ENCODE data around the gene FRAS1.

FRAS1 gene

GRCh38 chr4:78336093-78336943 lies 279.2 kb downstream of the FRAS1 start:
- H3K9ac ChIP-seq (ENCODE audit: insufficient read length), result no peak overlapping the region
- TF ChIP-seq POLR2AphosphoS5 (IDR thresholded peaks at IDR 0.05; ENCODE audit: borderline replicate concordance, low read depth, low read length) (no peak), FOXP2 (optimal IDR thresholded peaks at IDR 0.05; ENCODE audit: control extremely low read depth, extremely low read length, insufficient read depth) (no peak), EZH2 (IDR thresholded peaks at IDR 0.05) (no peak)
- H3K4me3 ChIP-seq, result 0 out of 2 replicates have a peak overlapping the region, but pooled peaks have one; percentile 8
- peak overlapping the region; percentile 49; the same call in 1 of the 2 replicates for H3K27ac ChIP-seq
- DNase-seq (ENCODE audit: low read depth, low spot score), result peak; percentile 18
- no peaks in the 10 kb centered on the region for H3K9me3 ChIP-seq (ENCODE audit: low read depth, low read length)
- no peaks in the 10 kb centered on the region for H3K36me3 ChIP-seq (ENCODE audit: insufficient read depth, low read length)

GRCh38 chr4:78337244-78338020 lies 280.3 kb downstream of the FRAS1 start:
- H3K27ac ChIP-seq, result no peak overlapping the region
- no peak overlapping the region for H3K9ac ChIP-seq (ENCODE audit: insufficient read length)
- H3K36me3 ChIP-seq (ENCODE audit: insufficient read depth, low read length), result no peaks in the 10 kb centered on the region
- H3K4me3 ChIP-seq, result no peak overlapping the region
- TF ChIP-seq POLR2AphosphoS5 (IDR thresholded peaks at IDR 0.05; ENCODE audit: borderline replicate concordance, low read depth, low read length), result no peak
- no peak for TF ChIP-seq FOXP2 (optimal IDR thresholded peaks at IDR 0.05; ENCODE audit: control extremely low read depth, extremely low read length, insufficient read depth)
- TF ChIP-seq EZH2 (IDR thresholded peaks at IDR 0.05), result no peak
- DNase-seq (ENCODE audit: low read depth, low spot score), result no peak
- H3K9me3 ChIP-seq (ENCODE audit: low read depth, low read length), result no peaks in the 10 kb centered on the region

GRCh38 chr4:78342125-78342524 lies 285.0 kb downstream of the FRAS1 start:
- DNase-seq (ENCODE audit: low read depth, low spot score), result no peak
- TF ChIP-seq POLR2AphosphoS5 (IDR thresholded peaks at IDR 0.05; ENCODE audit: borderline replicate concordance, low read depth, low read length), result no peak
- TF ChIP-seq EZH2 (IDR thresholded peaks at IDR 0.05), result no peak

GRCh38 chr4:78343682-78344081 lies 286.6 kb downstream of the FRAS1 start:
- DNase-seq (ENCODE audit: low read depth, low spot score), result no peak
- no peak overlapping the region for H3K27ac ChIP-seq
- no peak for TF ChIP-seq POLR2AphosphoS5 (IDR thresholded peaks at IDR 0.05; ENCODE audit: borderline replicate concordance, low read depth, low read length)
- no peak for TF ChIP-seq EZH2 (IDR thresholded peaks at IDR 0.05)
- no peak for TF ChIP-seq FOXP2 (optimal IDR thresholded peaks at IDR 0.05; ENCODE audit: control extremely low read depth, extremely low read length, insufficient read depth)
- H3K9ac ChIP-seq (ENCODE audit: insufficient read length), result no peak overlapping the region
- no peak overlapping the region for H3K4me3 ChIP-seq
- no peaks in the 10 kb centered on the region for H3K9me3 ChIP-seq (ENCODE audit: low read depth, low read length)
- no peaks in the 10 kb centered on the region for H3K36me3 ChIP-seq (ENCODE audit: insufficient read depth, low read length)

More at GRCh38 chr4:78342125-78342524, 285.0 kb downstream of the FRAS1 start:
- Histone ChIP-seq H3K36me3 (ENCODE audit: insufficient read depth, low read length) (no peaks in the 10 kb centered on the region), H3K4me3 (no peak overlapping the region), H3K9me3 (ENCODE audit: low read depth, low read length) (no peaks in the 10 kb centered on the region), H3K9ac (ENCODE audit: insufficient read length) (no peak overlapping the region), H3K27ac (no peak overlapping the region)

- no peak for DNase-seq (ENCODE audit: low read depth, low spot score)
- TF ChIP-seq POLR2AphosphoS5 (IDR thresholded peaks at IDR 0.05; ENCODE audit: borderline replicate concordance, low read depth, low read length) (no peak), EZH2 (IDR thresholded peaks at IDR 0.05) (no peak), FOXP2 (optimal IDR thresholded peaks at IDR 0.05; ENCODE audit: control extremely low read depth, extremely low read length, insufficient read depth) (no peak)
- Histone ChIP-seq H3K9me3 (ENCODE audit: low read depth, low read length) (no peaks in the 10 kb centered on the region), H3K4me3 (no peak overlapping the region), H3K36me3 (ENCODE audit: insufficient read depth, low read length) (no peaks in the 10 kb centered on the region), H3K27ac (no peak overlapping the region), H3K9ac (ENCODE audit: insufficient read length) (no peak overlapping the region)
Observed at GRCh38 chr4:78345237-78345636, 288.1 kb downstream of the FRAS1 start.

GRCh38 chr4:78346222-78346621 lies 289.1 kb downstream of the FRAS1 start:
- Histone ChIP-seq H3K9me3 (ENCODE audit: low read depth, low read length) (no peaks in the 10 kb centered on the region), H3K4me3 (no peak overlapping the region), H3K27ac (no peak overlapping the region), H3K36me3 (ENCODE audit: insufficient read depth, low read length) (no peaks in the 10 kb centered on the region), H3K9ac (ENCODE audit: insufficient read length) (no peak overlapping the region)
- DNase-seq (ENCODE audit: low read depth, low spot score), result no peak
- TF ChIP-seq EZH2 (IDR thresholded peaks at IDR 0.05) (no peak), FOXP2 (optimal IDR thresholded peaks at IDR 0.05; ENCODE audit: control extremely low read depth, extremely low read length, insufficient read depth) (no peak), POLR2AphosphoS5 (IDR thresholded peaks at IDR 0.05; ENCODE audit: borderline replicate concordance, low read depth, low read length) (no peak)

- TF ChIP-seq EZH2 (IDR thresholded peaks at IDR 0.05) (no peak), POLR2AphosphoS5 (IDR thresholded peaks at IDR 0.05; ENCODE audit: borderline replicate concordance, low read depth, low read length) (no peak), FOXP2 (optimal IDR thresholded peaks at IDR 0.05; ENCODE audit: control extremely low read depth, extremely low read length, insufficient read depth) (no peak)
- Histone ChIP-seq H3K36me3 (ENCODE audit: insufficient read depth, low read length) (no peaks in the 10 kb centered on the region), H3K27ac (no peak overlapping the region), H3K9me3 (ENCODE audit: low read depth, low read length) (no peaks in the 10 kb centered on the region), H3K4me3 (no peak overlapping the region), H3K9ac (ENCODE audit: insufficient read length) (no peak overlapping the region)
- no peak for DNase-seq (ENCODE audit: low read depth, low spot score)
Observed at GRCh38 chr4:78347527-78347926, 290.4 kb downstream of the FRAS1 start.

- no peaks in the 10 kb centered on the region for H3K9me3 ChIP-seq (ENCODE audit: low read depth, low read length)
- no peak overlapping the region for H3K9ac ChIP-seq (ENCODE audit: insufficient read length)
- H3K4me3 ChIP-seq, result no peak overlapping the region
- no peaks in the 10 kb centered on the region for H3K36me3 ChIP-seq (ENCODE audit: insufficient read depth, low read length)
- H3K27ac ChIP-seq, result no peak overlapping the region
- no peak for DNase-seq (ENCODE audit: low read depth, low spot score)
- TF ChIP-seq POLR2AphosphoS5 (IDR thresholded peaks at IDR 0.05; ENCODE audit: borderline replicate concordance, low read depth, low read length), result no peak
- TF ChIP-seq EZH2 (IDR thresholded peaks at IDR 0.05), result no peak
- TF ChIP-seq FOXP2 (optimal IDR thresholded peaks at IDR 0.05; ENCODE audit: control extremely low read depth, extremely low read length, insufficient read depth), result no peak
Observed at GRCh38 chr4:78353921-78354320, 296.8 kb downstream of the FRAS1 start.
